Neutrophil (primary cell): Measurements from ENCODE around the gene FRYL.

Source experiments
- H3K27ac ChIP-seq: fragments of 200-600 bp; sonication (generic); 2 replicates; pipeline ENCODE4 v1.5.1; 2016; ENCODE audit warnings: mild to moderate bottlenecking, moderate library complexity
- H3K27me3 ChIP-seq: fragments of 200-600 bp; sonication (generic); 2 replicates; pipeline ENCODE4 v1.6.0; 2016; ENCODE audit warnings: mild to moderate bottlenecking
- H3K36me3 ChIP-seq: fragments of 200-600 bp; sonication (generic); 2 replicates; pipeline ENCODE4 v1.5.1; 2017
- H3K4me1 ChIP-seq, 2 experiments: fragments of 200-600 bp in 1 of 2; sonication (generic) in 1 of 2; 1 replicate in 1 of 2; 2 replicates in 1 of 2; pipeline versions ENCODE4 v1.5.1 to v1.6.1; 2013 to 2016; ENCODE audit warnings: low read depth in 1 of 2, low read length in 1 of 2, mild to moderate bottlenecking in 1 of 2, moderate library complexity in 1 of 2; ENCODE audit not compliant: control insufficient read depth in 1 of 2, insufficient read depth in 1 of 2
- H3K4me3 ChIP-seq, 2 experiments: fragments of 200-600 bp in 1 of 2; sonication (generic) in 1 of 2; 1 replicate in 1 of 2; 2 replicates in 1 of 2; pipeline ENCODE4 v1.5.1; 2013 to 2016; ENCODE audit warnings: low read depth in 1 of 2, low read length in 1 of 2, mild to moderate bottlenecking in 1 of 2, moderate library complexity in 1 of 2
- H3K9me3 ChIP-seq: fragments of 200-600 bp; sonication (generic); 2 replicates; pipeline ENCODE4 v1.5.1; 2016
- TF ChIP-seq, protein P1 (sequence below): fragments of 200-600 bp; sonication (generic); IDR thresholded peaks from 2 replicates; pipeline ENCODE4 v1.5.1; 2016; ENCODE audit warnings: antibody characterized with exemption

The FRYL gene

DNA sequence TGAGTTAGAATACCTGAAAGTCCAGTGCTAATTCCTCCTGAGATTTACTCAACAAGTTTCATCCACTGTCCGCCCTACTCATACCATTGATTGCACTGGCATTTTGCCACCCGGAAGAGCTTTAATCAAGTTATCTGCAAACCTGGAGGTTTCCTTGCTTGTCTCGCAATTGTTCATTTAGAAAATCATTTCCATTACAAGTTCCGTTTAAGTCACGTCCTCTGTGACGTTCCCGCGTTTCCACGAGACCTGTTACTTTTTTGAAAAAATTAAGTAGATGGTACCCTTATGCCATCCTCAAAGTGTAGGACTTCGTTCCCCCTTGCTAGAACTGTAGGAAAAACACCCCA is 761 bp upstream of the FRYL start:
- TF ChIP-seq, protein P1, sequence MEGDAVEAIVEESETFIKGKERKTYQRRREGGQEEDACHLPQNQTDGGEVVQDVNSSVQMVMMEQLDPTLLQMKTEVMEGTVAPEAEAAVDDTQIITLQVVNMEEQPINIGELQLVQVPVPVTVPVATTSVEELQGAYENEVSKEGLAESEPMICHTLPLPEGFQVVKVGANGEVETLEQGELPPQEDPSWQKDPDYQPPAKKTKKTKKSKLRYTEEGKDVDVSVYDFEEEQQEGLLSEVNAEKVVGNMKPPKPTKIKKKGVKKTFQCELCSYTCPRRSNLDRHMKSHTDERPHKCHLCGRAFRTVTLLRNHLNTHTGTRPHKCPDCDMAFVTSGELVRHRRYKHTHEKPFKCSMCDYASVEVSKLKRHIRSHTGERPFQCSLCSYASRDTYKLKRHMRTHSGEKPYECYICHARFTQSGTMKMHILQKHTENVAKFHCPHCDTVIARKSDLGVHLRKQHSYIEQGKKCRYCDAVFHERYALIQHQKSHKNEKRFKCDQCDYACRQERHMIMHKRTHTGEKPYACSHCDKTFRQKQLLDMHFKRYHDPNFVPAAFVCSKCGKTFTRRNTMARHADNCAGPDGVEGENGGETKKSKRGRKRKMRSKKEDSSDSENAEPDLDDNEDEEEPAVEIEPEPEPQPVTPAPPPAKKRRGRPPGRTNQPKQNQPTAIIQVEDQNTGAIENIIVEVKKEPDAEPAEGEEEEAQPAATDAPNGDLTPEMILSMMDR = no peak
- no peaks in the 10 kb centered on the region for H3K36me3 ChIP-seq
- no peaks in the 10 kb centered on the region for H3K27me3 ChIP-seq
- H3K4me1 ChIP-seq = peaks cover 28 to 37% of the 10 kb centered on the region in 2 experiments
- no peaks in the 10 kb centered on the region for H3K9me3 ChIP-seq
- peak overlapping the region; percentile 91 for H3K27ac ChIP-seq
- H3K4me3 ChIP-seq = peak overlapping the region; percentile 91 to 96

DNA sequence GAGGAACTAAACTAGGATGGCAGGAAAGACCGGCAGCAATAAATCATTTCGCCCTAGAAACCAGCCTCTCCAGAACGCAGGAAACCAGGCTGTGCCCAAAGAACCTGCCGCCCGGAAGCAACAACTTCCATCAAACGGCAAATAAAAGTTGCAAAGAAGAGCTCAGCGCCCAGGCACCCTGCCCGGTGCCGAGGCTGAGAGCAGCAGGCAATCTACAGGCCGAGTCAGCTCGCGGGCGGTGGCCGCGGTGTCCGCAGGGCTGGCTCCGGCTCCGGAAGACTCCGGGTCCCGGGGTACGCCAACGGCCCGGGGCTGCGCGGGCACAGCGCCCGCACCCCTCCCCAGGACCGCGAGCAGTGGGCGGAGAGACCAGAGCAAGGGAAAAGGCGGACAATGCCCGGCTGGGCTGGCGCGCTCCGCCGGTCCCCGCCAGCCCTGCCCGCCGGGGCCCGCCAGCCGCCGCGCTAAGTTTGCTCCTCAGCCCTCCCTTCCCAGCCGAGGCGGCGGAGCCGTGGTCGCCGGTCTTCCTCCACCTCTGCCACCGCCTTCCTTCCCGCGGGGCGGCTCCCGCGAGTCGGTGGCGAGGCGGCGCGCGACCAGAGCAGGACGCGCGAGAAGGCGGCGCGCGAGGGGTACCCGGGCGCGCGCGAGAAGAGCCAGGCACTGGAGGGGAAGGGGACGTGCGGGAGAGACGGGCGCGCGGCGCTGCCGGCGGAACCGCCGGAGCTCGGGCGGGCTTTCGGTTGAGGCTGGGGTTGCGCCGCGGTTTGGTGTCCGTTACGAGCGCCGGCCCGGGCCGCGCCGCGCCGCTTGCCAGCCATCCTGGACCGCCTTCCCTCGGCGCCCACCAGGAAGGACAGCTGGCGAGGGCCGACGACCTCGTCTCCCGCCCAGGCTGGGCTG is 733 bp downstream of the FRYL start:
- Histone ChIP-seq H3K4me3 (peak overlapping the region; percentile 91 to 96), H3K9me3 (no peaks in the 10 kb centered on the region), H3K36me3 (no peaks in the 10 kb centered on the region), H3K4me1 (peaks cover 28 to 37% of the 10 kb centered on the region in 2 experiments), H3K27ac (peak overlapping the region; percentile 91), H3K27me3 (no peaks in the 10 kb centered on the region)
- TF ChIP-seq, protein P1 = no peak

DNA sequence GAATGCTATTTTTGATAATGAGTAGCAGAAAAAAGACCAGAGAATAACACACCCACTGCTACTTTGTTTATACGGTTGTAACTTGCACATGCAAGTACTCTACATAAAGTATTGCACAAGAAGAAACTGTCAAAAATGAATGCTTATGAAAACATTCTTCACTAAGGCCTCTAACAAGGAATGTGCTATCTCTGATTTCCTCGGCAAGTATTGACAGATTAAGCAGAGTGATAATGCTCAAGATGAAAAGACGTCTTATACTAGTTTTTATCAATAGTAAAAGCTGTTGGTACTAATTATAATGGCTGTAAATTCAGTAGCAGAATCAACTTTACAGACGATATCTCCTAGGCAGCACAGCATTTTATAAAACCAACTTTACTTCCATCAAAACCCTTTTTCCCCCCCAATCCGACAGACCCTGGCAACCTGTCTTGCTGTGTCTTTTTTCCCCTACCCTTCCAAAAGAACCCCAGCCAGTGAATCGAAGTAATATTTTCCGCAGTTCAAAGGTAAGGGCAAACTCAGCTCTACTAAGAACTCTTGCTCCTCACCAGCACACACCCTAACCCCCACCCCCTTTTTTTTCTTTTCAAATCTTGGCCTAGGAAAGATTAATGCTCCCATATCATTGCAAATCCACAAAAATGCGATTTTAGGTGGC is 1.5 kb downstream of the FRYL start:
- peak overlapping the region; percentile 91 for H3K27ac ChIP-seq
- TF ChIP-seq, protein P1 = no peak
- no peaks in the 10 kb centered on the region for H3K9me3 ChIP-seq
- no peaks in the 10 kb centered on the region for H3K27me3 ChIP-seq
- H3K4me3 ChIP-seq = peak overlapping the region; percentile 91 to 96
- H3K36me3 ChIP-seq = no peaks in the 10 kb centered on the region
- peaks cover 28 to 37% of the 10 kb centered on the region in 2 experiments for H3K4me1 ChIP-seq

DNA sequence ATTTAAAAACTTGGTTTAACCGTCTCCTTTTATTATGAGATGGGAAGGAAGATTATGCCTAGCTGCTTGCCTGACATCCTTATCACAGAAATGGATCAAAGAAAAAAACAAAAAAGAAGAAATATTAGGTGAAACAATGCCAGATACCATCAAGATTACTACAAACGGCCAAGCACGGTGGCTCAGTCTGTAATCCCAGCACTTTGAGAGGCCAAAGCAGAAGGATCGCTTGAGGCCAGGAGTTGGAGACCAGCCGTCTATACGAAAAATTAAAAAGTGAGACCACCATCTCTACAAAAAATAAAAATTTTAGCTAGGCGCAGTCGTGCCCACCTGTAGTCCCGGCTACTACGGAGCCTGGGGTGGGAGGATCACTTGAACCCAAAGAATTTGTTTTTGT is 2.3 kb downstream of the FRYL start:
- Histone ChIP-seq H3K27me3 (no peaks in the 10 kb centered on the region), H3K4me1 (peaks cover 28 to 38% of the 10 kb centered on the region in 2 experiments), H3K4me3 (peak overlapping the region in 1 of 2 experiments; percentile 96), H3K36me3 (no peaks in the 10 kb centered on the region), H3K27ac (no peak overlapping the region), H3K9me3 (no peaks in the 10 kb centered on the region)
- TF ChIP-seq, protein P1 = no peak

DNA sequence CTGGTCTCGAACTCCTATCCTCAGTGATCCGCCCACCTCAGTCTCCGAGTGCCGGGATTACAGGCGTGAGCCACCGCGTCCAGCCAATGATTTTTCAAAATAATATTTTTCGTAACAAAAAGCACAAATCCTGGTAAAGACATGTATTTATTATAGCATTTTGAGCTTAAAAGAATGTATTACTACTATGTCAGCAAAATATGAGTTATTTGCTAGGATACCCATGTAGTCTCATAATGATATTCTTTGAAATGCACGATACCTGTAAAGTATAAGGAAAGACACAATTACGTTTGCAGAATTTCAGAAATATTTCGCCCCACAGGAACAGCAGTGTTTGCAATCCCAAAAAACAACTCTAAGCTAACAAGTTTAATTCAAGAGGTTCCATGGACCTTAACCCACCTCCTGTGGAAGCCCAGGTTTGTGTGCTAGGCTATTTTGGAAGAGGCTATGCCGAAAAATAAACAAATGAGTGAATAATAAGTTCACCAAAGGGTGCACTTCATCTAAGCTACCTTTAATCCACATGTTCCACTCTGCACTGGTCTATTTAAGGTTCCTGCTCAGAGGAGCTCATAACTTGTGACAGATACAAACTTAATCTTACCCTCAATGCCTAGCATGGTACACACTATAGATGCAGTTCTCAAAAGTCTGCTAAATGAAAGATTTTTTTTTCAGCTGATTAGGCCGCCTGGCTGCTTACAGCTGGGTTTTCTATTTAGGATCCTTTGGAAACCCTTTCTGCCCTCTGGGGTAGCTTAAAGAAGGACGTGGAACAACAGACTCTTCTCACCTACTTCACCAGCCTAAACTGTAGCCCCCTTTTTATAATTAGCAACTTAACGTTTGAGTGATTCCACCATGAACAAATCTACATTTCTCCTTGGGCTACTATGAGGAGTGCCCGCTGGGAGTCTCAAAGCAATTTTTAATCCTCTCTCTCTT is 5.0 kb downstream of the FRYL start:
- H3K36me3 ChIP-seq = no peaks in the 10 kb centered on the region
- no peaks in the 10 kb centered on the region for H3K9me3 ChIP-seq
- H3K27ac ChIP-seq = no peak overlapping the region
- H3K4me1 ChIP-seq = peaks cover 28 to 37% of the 10 kb centered on the region in 2 experiments
- no peaks in the 10 kb centered on the region for H3K27me3 ChIP-seq
- no peak overlapping the region for H3K4me3 ChIP-seq
- TF ChIP-seq, protein P1 = no peak
